ENCODE data around the gene HOXB8.

The HOXB8 gene

DNA sequence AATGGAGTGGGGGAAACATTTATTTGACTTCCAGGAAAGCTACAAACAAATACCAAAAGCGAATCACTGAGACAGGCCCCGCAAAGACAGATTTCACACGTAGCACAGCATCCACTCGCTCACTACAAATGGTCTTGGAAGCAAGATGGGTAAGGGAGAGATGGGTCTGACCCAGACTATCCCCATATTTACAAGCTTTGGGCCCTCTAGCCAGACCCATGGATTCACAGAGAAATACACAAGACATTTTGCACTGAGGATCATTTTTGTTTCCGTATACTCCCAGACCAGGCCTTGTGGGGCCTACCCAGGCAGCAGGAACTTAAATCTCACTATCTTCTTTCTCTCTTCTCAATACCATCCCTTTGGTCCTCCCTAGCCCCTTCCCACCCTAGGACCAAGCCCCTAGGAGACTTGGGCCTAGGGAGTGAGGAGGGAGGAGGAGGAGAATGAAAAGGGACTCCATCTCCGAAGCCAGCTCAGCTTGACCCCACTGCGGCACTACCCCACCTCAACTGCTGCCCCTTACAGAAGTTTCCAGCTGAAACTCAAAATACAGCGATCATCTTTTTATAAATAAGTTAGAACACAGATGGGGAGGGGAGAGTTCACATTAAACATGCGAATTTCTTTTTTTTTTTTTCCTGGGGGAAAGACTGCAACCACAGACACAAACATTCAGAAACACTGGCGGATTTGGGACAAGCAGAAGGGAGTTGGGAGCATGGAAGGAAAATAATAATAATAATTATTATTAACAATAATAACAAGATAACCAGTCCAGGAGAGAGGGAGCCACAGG lies 23.6 kb downstream of the HOXB8 start:
- Mint-ChIP-seq H3K4me3 (no peak overlapping the region), H3K4me1 (peaks cover 25% of the 10 kb centered on the region), H3K27ac (no peak overlapping the region), H3K27me3 (peaks cover 100% of the 10 kb centered on the region), H3K9me3 (no peaks in the 10 kb centered on the region), H3K36me3 (no peaks in the 10 kb centered on the region)
- no peak for ATAC-seq

DNA sequence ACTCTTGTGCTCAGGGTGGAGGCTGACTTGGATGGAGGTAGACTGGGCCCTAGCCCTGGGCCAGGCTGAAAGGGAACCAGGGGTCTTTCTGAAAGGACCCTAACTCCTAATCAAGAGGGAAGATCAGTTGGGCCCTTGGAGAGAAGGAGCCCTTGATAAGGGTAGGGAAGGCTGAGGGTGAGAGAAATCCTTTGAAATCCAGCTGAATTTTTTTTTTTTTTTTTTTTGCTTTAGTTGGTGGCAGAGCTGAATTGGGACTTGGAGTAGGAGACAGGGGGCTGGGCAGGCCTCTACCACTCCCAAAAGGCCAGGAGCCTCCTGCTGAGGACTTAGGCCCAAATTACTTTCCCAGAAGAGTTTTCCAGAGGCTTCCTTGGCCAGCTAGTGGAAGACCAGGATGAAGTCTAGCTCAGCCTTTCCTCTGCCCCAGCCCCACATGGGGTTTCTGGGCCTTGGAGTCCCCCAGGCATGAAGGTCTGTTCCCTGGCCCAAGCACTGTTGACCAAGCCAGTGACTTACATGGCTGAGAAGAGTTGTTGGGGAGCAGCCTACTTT lies 24.4 kb downstream of the HOXB8 start:
- Mint-ChIP-seq H3K27me3 (peaks cover 100% of the 10 kb centered on the region), H3K27ac (no peak overlapping the region), H3K4me3 (no peak overlapping the region), H3K9me3 (no peaks in the 10 kb centered on the region), H3K36me3 (no peaks in the 10 kb centered on the region), H3K4me1 (peaks cover 28% of the 10 kb centered on the region)
- ATAC-seq: no peak

DNA sequence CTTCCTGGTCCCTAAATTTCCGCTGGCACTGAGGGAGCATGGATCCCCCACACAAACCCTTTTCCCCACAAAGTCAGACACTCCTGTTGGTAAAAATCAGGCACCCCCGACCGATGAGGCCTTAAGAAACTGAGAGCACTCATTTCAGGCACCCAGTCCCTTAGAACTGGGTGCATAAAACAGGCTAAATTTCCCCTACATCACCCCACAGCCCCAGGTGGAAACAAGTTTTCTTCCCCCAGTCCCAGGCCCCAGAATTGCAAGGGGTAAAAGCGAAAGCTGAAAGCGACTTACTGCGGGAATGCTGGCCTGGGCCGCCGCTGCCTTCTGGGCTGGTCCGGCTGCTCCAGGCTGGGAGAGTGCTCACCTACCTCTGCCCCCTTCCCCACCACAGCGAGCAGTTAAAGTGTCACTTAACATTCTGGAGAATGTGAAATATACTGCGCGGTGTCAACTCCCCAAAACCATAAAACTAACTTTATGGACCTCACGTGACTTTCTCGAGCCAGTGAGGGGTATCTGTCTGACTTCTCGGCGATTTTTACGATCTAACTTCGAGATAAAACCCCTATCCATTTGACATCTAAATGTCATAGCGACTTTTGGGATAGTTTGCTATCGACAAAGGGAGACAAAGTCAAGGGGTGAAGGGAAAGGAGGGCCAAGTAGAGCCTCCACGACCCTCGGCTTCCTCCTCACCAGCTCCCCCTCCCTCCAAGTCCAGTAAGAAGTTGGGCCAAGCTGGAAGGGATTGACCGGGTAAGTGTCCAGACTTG lies 25.1 kb downstream of the HOXB8 start, which contains the start of gene HOXB3:
Gene HOXB3, minus strand, starts transcription at position 411 of the 776 bp plus-strand sequence. CDS start 37,767 bp downstream, outside the sequence.
- Mint-ChIP-seq H3K27ac (no peak within 1 kb of the TSS), H3K36me3 (no peaks in the 10 kb centered on the region), H3K4me1 (peaks cover 35% of the 10 kb centered on the region), H3K27me3 (peaks cover 100% of the 10 kb centered on the region), H3K9me3 (no peaks in the 10 kb centered on the region), H3K4me3 (no peak within 1 kb of the TSS)
- no peak for ATAC-seq

DNA sequence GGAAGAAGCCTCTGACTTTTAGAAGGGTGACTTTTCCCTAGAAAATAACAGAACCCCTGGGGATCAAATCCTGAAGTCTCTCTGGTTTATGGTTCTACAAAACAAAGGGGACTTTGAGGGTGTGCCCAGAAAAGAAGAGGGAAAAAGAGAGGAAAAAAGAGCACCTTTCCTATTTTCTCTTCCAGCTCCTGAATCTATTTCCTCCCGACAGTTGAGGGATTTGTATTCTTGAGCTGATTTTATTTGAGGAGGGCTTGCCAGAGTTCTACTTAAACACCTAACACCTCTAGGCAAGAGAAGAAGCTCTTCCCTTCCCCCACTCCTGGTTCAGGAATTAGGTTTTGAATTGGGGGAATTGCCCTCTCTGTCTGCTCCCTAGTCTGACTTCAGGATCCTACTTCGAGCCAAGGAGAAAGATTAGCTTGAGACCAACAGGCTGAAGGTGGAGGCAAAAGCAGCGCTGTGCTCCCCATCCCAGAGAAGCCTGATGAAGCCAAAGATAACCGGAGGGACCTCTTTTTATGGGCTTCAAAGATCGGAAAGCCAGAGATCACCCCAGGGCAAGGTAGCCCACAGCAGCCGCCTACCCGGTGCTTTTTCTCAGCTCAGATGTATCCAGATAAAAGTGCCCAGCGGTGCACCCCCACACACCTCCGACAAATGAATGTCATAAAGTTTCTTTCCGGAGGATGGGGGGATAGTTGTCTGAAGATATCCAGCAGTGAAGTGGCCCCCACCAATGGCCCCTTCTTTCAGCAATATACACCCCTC lies 25.8 kb downstream of the HOXB8 start:
- Mint-ChIP-seq H3K4me1 (peaks cover 39% of the 10 kb centered on the region), H3K4me3 (no peak overlapping the region), H3K36me3 (no peaks in the 10 kb centered on the region), H3K27ac (no peak overlapping the region), H3K9me3 (no peaks in the 10 kb centered on the region), H3K27me3 (peaks cover 100% of the 10 kb centered on the region)
- ATAC-seq: no peak

DNA sequence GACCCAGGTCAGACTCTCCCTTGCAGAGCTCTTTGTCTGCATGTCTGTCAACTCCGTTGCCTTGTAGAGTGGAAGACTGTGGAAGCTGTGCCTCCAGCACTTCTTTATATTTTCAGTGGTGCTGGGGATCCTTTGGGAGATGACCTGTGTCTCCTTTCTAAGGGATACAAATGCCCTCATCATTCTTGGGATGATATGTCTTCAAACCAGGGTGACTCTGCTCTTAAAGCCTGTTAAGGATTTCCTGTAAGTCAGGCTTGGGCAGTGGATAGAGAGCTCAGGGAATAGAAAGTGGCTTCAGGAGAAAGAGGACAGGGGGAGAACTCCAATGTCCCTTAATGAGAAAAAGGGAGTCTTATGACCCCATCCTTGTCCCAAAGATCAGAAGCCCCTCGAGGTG lies 26.6 kb downstream of the HOXB8 start:
- H3K4me1 Mint-ChIP-seq: peaks cover 33% of the 10 kb centered on the region
- H3K27ac Mint-ChIP-seq: no peak overlapping the region
- no peaks in the 10 kb centered on the region for H3K9me3 Mint-ChIP-seq
- no peak for ATAC-seq
- H3K36me3 Mint-ChIP-seq: no peaks in the 10 kb centered on the region
- H3K27me3 Mint-ChIP-seq: peaks cover 100% of the 10 kb centered on the region
- no peak overlapping the region for H3K4me3 Mint-ChIP-seq

DNA sequence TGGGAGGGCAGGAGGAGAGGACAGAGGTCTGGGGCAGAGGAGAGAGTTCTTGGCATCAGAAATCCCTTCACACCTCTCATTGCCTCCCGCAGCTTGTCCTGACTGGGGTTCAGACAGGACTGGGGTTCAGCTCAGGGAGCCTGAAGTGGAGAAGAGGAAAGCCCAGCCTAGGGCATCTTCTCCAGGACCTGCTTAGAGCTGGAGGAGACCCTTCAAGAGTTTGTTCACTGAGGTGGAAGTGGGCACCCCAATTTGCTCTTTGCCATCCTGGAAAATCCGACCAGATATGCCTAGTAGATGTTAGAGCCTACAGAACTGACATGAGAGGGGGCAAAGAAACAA lies 27.0 kb downstream of the HOXB8 start:
- H3K4me3 Mint-ChIP-seq: no peak overlapping the region
- peaks cover 28% of the 10 kb centered on the region for H3K4me1 Mint-ChIP-seq
- H3K36me3 Mint-ChIP-seq: no peaks in the 10 kb centered on the region
- H3K27me3 Mint-ChIP-seq: peaks cover 100% of the 10 kb centered on the region
- no peak for ATAC-seq
- H3K27ac Mint-ChIP-seq: no peak overlapping the region
- H3K9me3 Mint-ChIP-seq: no peaks in the 10 kb centered on the region

DNA sequence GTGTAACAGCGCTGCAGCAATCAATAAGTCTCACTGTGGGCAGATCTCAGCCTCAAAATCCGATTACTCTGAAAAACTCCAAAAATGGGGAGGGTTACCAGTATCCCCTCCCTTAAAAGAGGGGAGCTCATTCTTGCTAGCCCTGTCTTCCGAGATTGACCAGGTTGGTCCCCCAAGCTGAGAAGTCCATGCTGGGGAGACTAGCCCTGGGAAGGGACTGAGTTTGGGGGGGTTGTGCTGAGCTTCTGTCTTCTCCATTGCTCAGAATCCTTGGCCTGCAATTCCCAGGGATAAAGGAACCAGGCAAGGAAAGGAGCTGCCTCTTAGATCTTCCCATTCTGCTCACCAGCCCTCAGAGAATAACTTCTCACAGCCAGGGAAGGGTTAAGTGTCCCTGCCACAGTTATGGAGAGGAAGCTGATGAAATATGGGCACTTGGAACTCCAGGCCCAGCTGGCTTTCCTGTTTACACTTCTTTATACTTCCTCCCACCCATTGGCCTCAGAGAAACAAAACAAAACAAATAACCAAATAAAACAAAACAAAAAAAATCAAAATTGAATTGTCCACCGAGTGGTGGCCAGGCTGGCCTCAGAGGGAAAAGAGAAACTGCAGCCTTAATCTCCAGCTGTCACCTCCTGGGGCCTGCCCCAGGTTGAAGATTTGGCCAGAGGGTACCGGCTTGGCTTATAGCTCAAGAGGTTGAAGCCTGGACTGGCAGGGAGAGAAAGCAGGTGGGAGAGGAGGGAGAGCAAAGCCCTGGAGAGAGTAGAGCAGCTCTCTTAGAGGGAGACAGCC lies 27.6 kb downstream of the HOXB8 start:
- Mint-ChIP-seq H3K9me3 (no peaks in the 10 kb centered on the region), H3K4me1 (peaks cover 22% of the 10 kb centered on the region), H3K27ac (no peak overlapping the region), H3K4me3 (no peak overlapping the region), H3K36me3 (no peaks in the 10 kb centered on the region), H3K27me3 (peaks cover 100% of the 10 kb centered on the region)
- ATAC-seq: no peak

DNA sequence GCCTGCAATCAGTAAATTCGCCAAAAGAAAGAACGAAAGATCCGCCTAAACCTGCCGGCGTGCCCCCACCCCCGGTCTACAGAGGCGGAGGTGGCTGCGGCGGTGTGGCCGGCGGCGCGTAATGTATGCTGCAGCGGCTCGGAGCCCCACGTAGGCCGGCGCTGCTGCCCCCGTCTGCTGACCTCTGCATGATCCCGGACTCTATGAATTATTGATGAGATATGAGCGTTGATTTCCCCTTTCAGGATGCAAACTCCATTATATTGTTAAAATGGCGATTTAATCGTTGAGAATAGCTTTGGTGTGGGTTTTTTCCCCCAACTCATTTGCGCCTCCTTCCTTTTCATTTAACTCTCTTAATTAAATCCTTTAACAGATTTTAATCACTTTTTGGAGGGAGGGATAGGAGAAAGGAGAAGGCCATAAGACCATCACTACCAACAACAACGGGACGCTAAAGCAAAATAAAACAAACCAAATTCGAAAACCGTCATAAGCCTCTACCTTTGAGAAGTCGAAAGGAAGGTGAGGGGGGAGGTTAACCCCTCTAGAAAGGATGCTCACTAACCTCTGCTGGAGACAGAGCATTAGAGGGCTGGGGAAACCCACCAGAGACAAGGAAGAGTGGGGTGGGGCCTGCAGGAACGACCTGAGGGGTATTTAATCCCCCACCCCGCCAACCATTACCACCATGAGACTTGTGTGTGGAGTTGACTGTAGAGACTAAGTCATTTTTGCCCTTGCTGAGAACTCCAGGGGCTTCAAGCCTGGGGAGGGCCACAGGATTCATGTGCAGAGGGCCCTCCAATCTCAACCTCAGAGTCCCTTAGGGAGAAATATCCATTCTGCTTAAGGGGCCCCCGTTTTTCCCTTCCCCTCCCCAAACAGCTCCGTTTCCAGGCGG lies 28.5 kb downstream of the HOXB8 start:
- no peak for ATAC-seq

DNA sequence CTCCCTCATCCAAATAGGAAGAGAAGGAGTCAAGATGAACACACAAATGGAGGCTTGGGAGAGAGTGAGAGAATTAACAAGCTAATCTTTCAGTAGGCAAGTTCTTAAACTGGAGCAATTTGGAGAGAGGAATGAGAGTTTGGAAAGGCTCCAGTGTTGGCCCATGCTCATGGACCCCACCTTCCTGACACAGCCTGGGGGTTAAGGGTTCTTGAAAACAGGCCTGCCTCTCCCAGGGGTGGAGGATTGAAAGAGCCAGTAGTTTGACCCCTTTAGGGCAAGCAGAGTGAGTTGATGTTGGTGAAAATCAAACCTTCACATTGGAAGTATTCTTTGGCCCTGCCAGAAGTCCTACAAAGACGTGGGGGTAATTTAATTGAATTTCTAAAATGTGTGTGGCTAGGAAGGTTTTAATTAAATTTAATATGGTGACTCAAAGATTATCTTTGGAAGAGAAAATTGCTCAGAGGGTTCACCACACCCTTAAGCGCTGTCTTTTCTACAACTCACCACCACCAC lies 30.8 kb downstream of the HOXB8 start:
- Mint-ChIP-seq H3K36me3 (no peaks in the 10 kb centered on the region), H3K4me1 (peaks cover 20% of the 10 kb centered on the region), H3K4me3 (no peak overlapping the region), H3K9me3 (no peaks in the 10 kb centered on the region), H3K27me3 (peaks cover 100% of the 10 kb centered on the region), H3K27ac (no peak overlapping the region)
- no peak for ATAC-seq

More for the DNA sequence above, 28.5 kb downstream of the HOXB8 start:
- H3K27ac Mint-ChIP-seq: no peak overlapping the region
- no peaks in the 10 kb centered on the region for H3K36me3 Mint-ChIP-seq
- peak overlapping the region; percentile 86 for H3K4me3 Mint-ChIP-seq
- H3K27me3 Mint-ChIP-seq: peaks cover 100% of the 10 kb centered on the region
- no peaks in the 10 kb centered on the region for H3K9me3 Mint-ChIP-seq
- H3K4me1 Mint-ChIP-seq: peaks cover 20% of the 10 kb centered on the region

DNA sequence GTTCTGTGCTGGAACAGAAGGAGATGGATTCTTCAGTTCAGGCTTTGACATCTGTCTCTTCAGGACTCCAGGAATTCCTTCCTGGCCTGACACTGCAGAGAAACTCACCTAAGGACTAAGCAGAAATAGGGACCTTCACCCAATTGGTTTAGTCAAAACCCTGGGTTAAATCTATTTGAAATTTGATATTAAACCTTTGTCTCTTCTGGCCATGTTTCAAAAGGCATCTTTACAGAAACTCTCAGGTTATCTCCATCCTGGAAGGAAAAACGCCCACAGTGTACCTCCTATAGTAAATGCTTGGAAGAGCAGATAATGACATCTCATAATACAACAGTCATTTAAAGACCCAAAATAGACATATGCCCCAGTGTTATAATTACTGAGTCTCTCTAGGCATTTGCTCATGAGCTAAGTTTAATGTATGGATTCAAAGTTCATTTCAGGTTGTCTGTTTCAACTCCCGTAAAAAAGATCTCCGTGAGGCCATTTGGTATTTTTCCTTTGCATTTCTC lies 31.3 kb downstream of the HOXB8 start:
- no peaks in the 10 kb centered on the region for H3K36me3 Mint-ChIP-seq
- no peak overlapping the region for H3K4me3 Mint-ChIP-seq
- H3K27ac Mint-ChIP-seq: no peak overlapping the region
- ATAC-seq: no peak
- peaks cover 25% of the 10 kb centered on the region for H3K4me1 Mint-ChIP-seq
- peaks cover 100% of the 10 kb centered on the region for H3K27me3 Mint-ChIP-seq
- H3K9me3 Mint-ChIP-seq: no peaks in the 10 kb centered on the region

DNA sequence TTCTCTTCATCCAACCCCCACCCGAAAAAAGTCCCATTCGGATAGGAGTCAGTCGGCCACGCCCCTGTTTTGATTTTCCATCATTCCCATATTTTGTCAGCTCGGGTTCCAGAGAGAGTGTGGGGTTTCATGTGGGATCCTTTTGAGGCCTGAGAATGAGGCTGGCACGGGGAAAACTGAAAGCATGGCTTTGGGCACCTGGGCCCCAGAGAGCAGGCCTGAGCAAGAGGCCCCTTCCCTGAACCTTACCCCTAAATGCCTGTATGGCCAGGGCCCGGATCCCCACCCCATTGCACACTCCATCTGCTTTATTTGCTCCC lies 32.4 kb downstream of the HOXB8 start:
- Mint-ChIP-seq H3K4me3 (no peak overlapping the region), H3K4me1 (peaks cover 29% of the 10 kb centered on the region), H3K9me3 (no peaks in the 10 kb centered on the region), H3K36me3 (no peaks in the 10 kb centered on the region), H3K27me3 (peaks cover 95% of the 10 kb centered on the region), H3K27ac (no peak overlapping the region)
- ATAC-seq: no peak

DNA sequence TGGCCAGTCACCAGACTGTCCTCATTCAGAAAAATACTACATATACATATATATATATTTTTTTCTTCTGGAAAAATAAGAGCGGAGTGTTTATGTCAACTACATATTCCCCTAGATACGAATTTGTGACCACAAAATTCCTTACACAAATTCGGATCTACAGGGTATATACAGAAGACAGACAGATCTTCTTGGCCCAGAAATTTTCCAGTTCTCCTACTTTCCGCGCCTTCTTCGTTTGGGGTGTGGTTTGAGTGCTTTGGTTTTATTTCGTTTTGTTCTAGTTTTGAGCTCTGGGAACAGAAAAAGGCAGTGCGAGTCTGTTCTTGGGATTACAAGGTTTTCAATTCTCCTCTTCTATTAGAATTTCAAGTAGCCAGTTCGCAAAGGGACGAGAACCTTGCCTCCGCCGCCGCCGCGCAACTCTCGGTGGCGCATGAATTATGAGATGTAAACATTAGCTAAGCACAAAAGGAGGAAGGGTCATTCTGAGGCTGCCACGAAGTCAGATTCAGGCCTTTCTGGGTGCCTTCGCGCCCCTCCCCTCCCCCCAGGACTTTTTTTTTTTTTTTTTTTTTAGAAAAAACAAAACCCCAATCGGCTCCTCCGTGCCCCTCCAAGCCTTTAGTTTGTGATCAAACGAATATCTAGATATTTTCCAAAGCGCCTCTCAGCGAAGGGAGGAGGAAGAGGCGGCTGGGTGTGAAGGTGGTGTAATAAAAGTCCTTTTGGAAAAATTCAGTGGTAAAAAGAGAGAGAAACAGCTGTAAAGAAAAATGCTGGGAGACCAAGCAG lies 35.1 kb downstream of the HOXB8 start:
- Mint-ChIP-seq H3K36me3 (no peaks in the 10 kb centered on the region), H3K4me3 (peak overlapping the region; percentile 8), H3K27ac (no peak overlapping the region), H3K9me3 (no peaks in the 10 kb centered on the region), H3K4me1 (peaks cover 18% of the 10 kb centered on the region), H3K27me3 (peaks cover 75% of the 10 kb centered on the region)
- no peak for ATAC-seq

DNA sequence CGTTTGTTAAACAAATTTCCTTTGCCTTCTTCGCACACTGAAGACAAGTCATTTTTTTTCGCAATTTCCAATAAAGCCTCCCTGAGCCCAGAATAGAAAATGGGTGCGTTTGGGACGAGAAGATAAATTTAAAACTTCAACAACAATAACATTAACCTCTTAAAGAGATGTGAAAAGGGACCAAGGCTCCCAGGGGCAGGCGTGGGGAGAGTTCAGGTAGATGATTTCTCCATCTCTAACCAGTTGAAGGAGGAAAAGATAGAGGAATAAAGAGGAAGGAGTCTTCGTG lies 35.7 kb downstream of the HOXB8 start:
- Mint-ChIP-seq H3K36me3 (no peaks in the 10 kb centered on the region), H3K9me3 (no peaks in the 10 kb centered on the region), H3K4me3 (no peak overlapping the region), H3K27ac (no peak overlapping the region), H3K27me3 (peaks cover 74% of the 10 kb centered on the region), H3K4me1 (peaks cover 15% of the 10 kb centered on the region)
- ATAC-seq: no peak

Measured in stimulated activated memory B cell treated with anti-CD40 and anti-IgM and Interleukin-4, amounts not matched to agents 10 μg/mL and 1 μg/mL and 100 μg/mL, for 72 hours (primary cell).